HEK293 (cell line): ENCODE data around the gene TRIM24.

Experiments
- CTCF ChIA-PET: fragments of 350-600 bp; formaldehyde crosslinking; extraction: SDS; loops from one replicate; lab custom pipeline; 2021; ENCODE audit warnings: antibody characterized with exemption; lab: Yijun Ruan, JAX
- POLR2A ChIA-PET: fragments of 300-600 bp; formaldehyde crosslinking; extraction: SDS; loops from one replicate; lab custom pipeline; 2020; ENCODE audit warnings: antibody characterized with exemption, inconsistent platforms; lab: Yijun Ruan, JAX
- H3K27ac ChIP-seq: fragments of 200-500 bp; sonication (Bioruptor generic); 2 replicates; pipeline ENCODE4 v1.5.1; 2014; ENCODE audit warnings: low read depth, low read length, control low read depth, inconsistent platforms; ENCODE audit errors: extremely low read depth
- H3K36me3 ChIP-seq, 2 experiments: fragments of 200-500 bp in 1 of 2; sonication (Bioruptor generic) in 1 of 2; 1 replicate in 1 of 2; 2 replicates in 1 of 2; pipeline ENCODE4 v1.5.1; 2014 to 2017; ENCODE audit warnings: inconsistent platforms in 2 of 2, low read length in 2 of 2; ENCODE audit not compliant: control insufficient read depth in 2 of 2, insufficient read depth in 1 of 2
- H3K4me1 ChIP-seq: fragments of 200-500 bp; sonication (Bioruptor generic); 2 replicates; pipeline ENCODE4 v1.5.1; 2014; ENCODE audit warnings: mild to moderate bottlenecking, low read length, inconsistent platforms; ENCODE audit not compliant: control insufficient read depth, insufficient read depth
- H3K4me3 ChIP-seq: 2 replicates; pipeline ENCODE4 v1.5.1; 2011; ENCODE audit warnings: low read depth, mild to moderate bottlenecking, control low read depth, low read length, moderate library complexity
- H3K9me3 ChIP-seq: fragments of 200-500 bp; sonication (Bioruptor generic); 2 replicates; pipeline ENCODE4 v1.5.1; 2014; ENCODE audit warnings: low read depth, low read length, inconsistent platforms; ENCODE audit not compliant: control insufficient read depth, insufficient read depth
- AEBP2 ChIP-seq: fragments of 450-650 bp; formaldehyde crosslinking; IDR thresholded peaks from 2 replicates; pipeline ENCODE4 v1.5.1; 2016; ENCODE audit warnings: missing biosample characterization, missing genetic modification characterization, borderline replicate concordance
- HOXC10 ChIP-seq: sonication (generic); formaldehyde crosslinking; IDR thresholded peaks from 2 replicates; pipeline ENCODE4 v1.8.1; 2023; ENCODE audit warnings: mild to moderate bottlenecking, missing genetic modification reagents
- OVOL3 ChIP-seq: fragments of 450-650 bp; formaldehyde crosslinking; IDR thresholded peaks from 2 replicates; pipeline ENCODE4 v1.5.1; 2016; ENCODE audit warnings: missing biosample characterization, missing genetic modification characterization
- PBX3 ChIP-seq: sonication (generic); formaldehyde crosslinking; IDR thresholded peaks from 2 replicates; pipeline ENCODE4 v1.8.1; 2022; ENCODE audit warnings: mild to moderate bottlenecking, moderate library complexity, missing genetic modification reagents
- PRDM1 ChIP-seq: fragments of 450-650 bp; formaldehyde crosslinking; IDR thresholded peaks from 2 replicates; pipeline ENCODE4; 2016; ENCODE audit warnings: missing biosample characterization, missing genetic modification characterization
- ZBTB17 ChIP-seq: fragments of 450-650 bp; formaldehyde crosslinking; IDR thresholded peaks from 2 replicates; pipeline ENCODE4 v1.5.1; 2016; ENCODE audit warnings: missing biosample characterization, missing genetic modification characterization
- ZBTB6 ChIP-seq: fragments of 450-650 bp; formaldehyde crosslinking; IDR thresholded peaks from 2 replicates; pipeline ENCODE4 v1.5.1; 2017; ENCODE audit warnings: missing biosample characterization, missing genetic modification characterization
- ZBTB7A ChIP-seq: fragments of 450-650 bp; formaldehyde crosslinking; IDR thresholded peaks from 2 replicates; pipeline ENCODE4 v1.5.1; 2016; ENCODE audit warnings: low read depth, missing biosample characterization, missing genetic modification characterization
- ZNF10 ChIP-seq: fragments of 450-650 bp; formaldehyde crosslinking; IDR thresholded peaks from 2 replicates; pipeline ENCODE4 v1.5.1; 2017; ENCODE audit warnings: missing biosample characterization, missing genetic modification characterization
- ZNF112 ChIP-seq: fragments of 450-650 bp; formaldehyde crosslinking; IDR thresholded peaks from 2 replicates; pipeline ENCODE4 v1.5.0; 2017; ENCODE audit warnings: missing biosample characterization, missing genetic modification characterization
- ZNF133 ChIP-seq: fragments of 450-650 bp; formaldehyde crosslinking; IDR thresholded peaks from 2 replicates; pipeline ENCODE4 v1.5.1; 2016; ENCODE audit warnings: missing biosample characterization, missing genetic modification characterization
- ZNF623 ChIP-seq: fragments of 450-650 bp; formaldehyde crosslinking; IDR thresholded peaks from 2 replicates; pipeline ENCODE4 v1.5.1; 2016; ENCODE audit warnings: missing biosample characterization, missing genetic modification characterization
- ZNF658 ChIP-seq: fragments of 450-650 bp; formaldehyde crosslinking; IDR thresholded peaks from 2 replicates; pipeline ENCODE4; 2016; ENCODE audit warnings: missing biosample characterization, missing genetic modification characterization
- ZNF677 ChIP-seq: fragments of 450-650 bp; IDR thresholded peaks from 2 replicates; pipeline ENCODE4 v1.5.0; 2018; ENCODE audit warnings: missing biosample characterization, mild to moderate bottlenecking, missing genetic modification characterization, moderate library complexity
- ZNF747 ChIP-seq: fragments of 450-650 bp; formaldehyde crosslinking; IDR thresholded peaks from 2 replicates; pipeline ENCODE4 v1.5.1; 2016; ENCODE audit warnings: missing biosample characterization, missing genetic modification characterization
- ZNF785 ChIP-seq: fragments of 450-650 bp; formaldehyde crosslinking; IDR thresholded peaks from 2 replicates; pipeline ENCODE4 v1.5.1; 2016; ENCODE audit warnings: missing biosample characterization, missing genetic modification characterization
- ZNF837 ChIP-seq: fragments of 450-650 bp; formaldehyde crosslinking; IDR thresholded peaks from 2 replicates; pipeline ENCODE4 v1.5.1; 2016; ENCODE audit warnings: missing biosample characterization, missing genetic modification characterization
- ZNF843 ChIP-seq: fragments of 450-650 bp; formaldehyde crosslinking; IDR thresholded peaks from 2 replicates; pipeline ENCODE4 v1.5.1; 2016; ENCODE audit warnings: missing biosample characterization, missing genetic modification characterization
- ZSCAN18 ChIP-seq: fragments of 450-650 bp; formaldehyde crosslinking; IDR thresholded peaks from 2 replicates; pipeline ENCODE4 v1.5.1; 2016; ENCODE audit warnings: missing biosample characterization, missing genetic modification characterization
- ZXDB ChIP-seq: fragments of 450-650 bp; formaldehyde crosslinking; IDR thresholded peaks from 2 replicates; pipeline ENCODE4 v1.5.1; 2016; ENCODE audit warnings: missing biosample characterization, missing genetic modification characterization
- TF ChIP-seq, protein P1 (sequence below): fragments of 450-650 bp; formaldehyde crosslinking; IDR thresholded peaks from 2 replicates; pipeline ENCODE4 v1.5.1; 2016; ENCODE audit warnings: missing biosample characterization, missing genetic modification characterization
- TF ChIP-seq, protein P2 (sequence below): fragments of 450-650 bp; formaldehyde crosslinking; IDR thresholded peaks from 2 replicates; pipeline ENCODE4 v1.5.1; 2016; ENCODE audit warnings: missing biosample characterization, missing genetic modification characterization

TRIM24 gene

DNA sequence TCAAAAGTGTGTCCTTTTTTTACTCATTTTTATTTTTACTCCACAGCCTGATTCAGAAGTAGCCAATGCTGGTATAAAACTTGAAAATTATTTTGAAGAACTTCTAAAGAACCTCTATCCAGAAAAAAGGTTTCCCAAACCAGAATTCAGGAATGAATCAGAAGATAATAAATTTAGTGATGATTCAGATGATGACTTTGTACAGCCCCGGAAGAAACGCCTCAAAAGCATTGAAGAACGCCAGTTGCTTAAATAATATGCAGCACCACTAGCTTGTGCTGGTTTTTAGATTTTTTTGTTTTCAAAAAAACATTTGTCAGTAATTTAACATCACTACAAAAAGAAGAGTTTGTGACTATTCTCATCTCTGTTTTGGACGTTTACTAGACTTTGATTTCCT lies 124.6 kb downstream of the TRIM24 start:
- H3K36me3 ChIP-seq = peaks cover 11 to 74% of the 10 kb centered on the region in 2 experiments
- CTCF ChIA-PET = interaction anchor here (1.3 kb wide), 1 partner anchor 154 kb away, joined by 3 read pairs; no protein-coding TSS in a partner anchor
- no peak overlapping the region for H3K4me3 ChIP-seq
- H3K27ac ChIP-seq = no peak overlapping the region
- POLR2A ChIA-PET = interaction anchor here (0.6 kb wide), 1 partner anchor 132 kb away, joined by 3 read pairs; no protein-coding TSS in a partner anchor
- no peaks in the 10 kb centered on the region for H3K4me1 ChIP-seq
- no peaks in the 10 kb centered on the region for H3K9me3 ChIP-seq
- no peak for TF ChIP-seq PRDM1
- no peak for TF ChIP-seq ZNF747 (tag by site-specific recombination)
- no peak for TF ChIP-seq ZNF677 (tag by site-specific recombination)

DNA sequence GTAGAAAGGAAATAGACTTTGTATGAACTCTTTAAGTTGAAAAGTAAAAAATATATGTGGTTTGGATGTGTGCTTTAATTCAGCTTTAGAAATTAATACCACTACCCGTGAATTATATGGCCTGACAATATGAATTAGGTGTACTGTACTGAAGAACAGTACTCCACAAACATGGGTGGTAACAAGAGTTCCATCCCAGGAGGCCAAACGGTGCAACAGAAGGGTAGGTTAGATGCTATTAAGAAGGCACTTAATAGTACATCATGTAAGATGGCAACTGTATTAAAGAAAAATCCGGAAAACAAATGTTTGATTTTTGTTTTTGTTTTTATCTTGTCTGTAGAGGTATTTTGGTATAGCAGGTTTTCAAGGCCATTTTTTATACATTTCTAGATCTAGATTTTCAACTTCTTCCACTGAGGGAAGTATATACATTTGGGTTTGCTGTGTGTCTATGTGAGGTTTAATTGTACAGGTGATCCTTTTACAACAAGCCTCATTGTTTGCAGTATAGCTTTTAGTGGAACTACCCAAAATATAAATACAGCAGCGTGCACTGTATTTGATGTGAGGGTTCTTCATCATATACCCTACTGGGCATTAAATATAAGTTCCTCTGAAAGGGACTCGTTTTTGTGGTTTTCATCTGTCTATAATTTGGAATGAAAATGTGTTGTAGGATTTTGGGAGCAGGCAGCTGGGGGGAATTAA lies 125.4 kb downstream of the TRIM24 start:
- CTCF ChIA-PET = interaction anchor here (0.5 to 1.4 kb wide), 2 partner anchors 27 to 153 kb away, joined by 3 to 4 read pairs; no protein-coding TSS in a partner anchor
- H3K4me3 ChIP-seq = no peak overlapping the region
- POLR2A ChIA-PET = no interaction called here
- peaks cover 7 to 68% of the 10 kb centered on the region in 2 experiments for H3K36me3 ChIP-seq
- no peaks in the 10 kb centered on the region for H3K4me1 ChIP-seq
- no peaks in the 10 kb centered on the region for H3K9me3 ChIP-seq
- no peak overlapping the region for H3K27ac ChIP-seq
- TF ChIP-seq ZNF837 (no peak), ZNF112 (tag by site-specific recombination) (no peak), ZNF10 (tag by site-specific recombination) (no peak), ZNF658 (no peak), ZBTB17 (tag by site-specific recombination) (no peak), ZNF623 (tag by site-specific recombination) (no peak), AEBP2 (tag by site-specific recombination) (no peak), ZNF843 (tag by site-specific recombination) (no peak), ZNF785 (tag by site-specific recombination) (no peak), OVOL3 (tag by site-specific recombination) (no peak), ZBTB6 (tag by site-specific recombination) (no peak), ZSCAN18 (tag by site-specific recombination) (no peak), ZBTB7A (tag by site-specific recombination) (no peak), ZXDB (no peak), HOXC10 (CRISPR knock-in tag) (no peak), PBX3 (no peak), ZNF133 (no peak)
- TF ChIP-seq, protein P1, sequence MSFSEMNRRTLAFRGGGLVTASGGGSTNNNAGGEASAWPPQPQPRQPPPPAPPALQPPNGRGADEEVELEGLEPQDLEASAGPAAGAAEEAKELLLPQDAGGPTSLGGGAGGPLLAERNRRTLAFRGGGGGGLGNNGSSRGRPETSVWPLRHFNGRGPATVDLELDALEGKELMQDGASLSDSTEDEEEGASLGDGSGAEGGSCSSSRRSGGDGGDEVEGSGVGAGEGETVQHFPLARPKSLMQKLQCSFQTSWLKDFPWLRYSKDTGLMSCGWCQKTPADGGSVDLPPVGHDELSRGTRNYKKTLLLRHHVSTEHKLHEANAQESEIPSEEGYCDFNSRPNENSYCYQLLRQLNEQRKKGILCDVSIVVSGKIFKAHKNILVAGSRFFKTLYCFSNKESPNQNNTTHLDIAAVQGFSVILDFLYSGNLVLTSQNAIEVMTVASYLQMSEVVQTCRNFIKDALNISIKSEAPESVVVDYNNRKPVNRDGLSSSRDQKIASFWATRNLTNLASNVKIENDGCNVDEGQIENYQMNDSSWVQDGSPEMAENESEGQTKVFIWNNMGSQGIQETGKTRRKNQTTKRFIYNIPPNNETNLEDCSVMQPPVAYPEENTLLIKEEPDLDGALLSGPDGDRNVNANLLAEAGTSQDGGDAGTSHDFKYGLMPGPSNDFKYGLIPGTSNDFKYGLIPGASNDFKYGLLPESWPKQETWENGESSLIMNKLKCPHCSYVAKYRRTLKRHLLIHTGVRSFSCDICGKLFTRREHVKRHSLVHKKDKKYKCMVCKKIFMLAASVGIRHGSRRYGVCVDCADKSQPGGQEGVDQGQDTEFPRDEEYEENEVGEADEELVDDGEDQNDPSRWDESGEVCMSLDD = no peak
- TF ChIP-seq, protein P2, sequence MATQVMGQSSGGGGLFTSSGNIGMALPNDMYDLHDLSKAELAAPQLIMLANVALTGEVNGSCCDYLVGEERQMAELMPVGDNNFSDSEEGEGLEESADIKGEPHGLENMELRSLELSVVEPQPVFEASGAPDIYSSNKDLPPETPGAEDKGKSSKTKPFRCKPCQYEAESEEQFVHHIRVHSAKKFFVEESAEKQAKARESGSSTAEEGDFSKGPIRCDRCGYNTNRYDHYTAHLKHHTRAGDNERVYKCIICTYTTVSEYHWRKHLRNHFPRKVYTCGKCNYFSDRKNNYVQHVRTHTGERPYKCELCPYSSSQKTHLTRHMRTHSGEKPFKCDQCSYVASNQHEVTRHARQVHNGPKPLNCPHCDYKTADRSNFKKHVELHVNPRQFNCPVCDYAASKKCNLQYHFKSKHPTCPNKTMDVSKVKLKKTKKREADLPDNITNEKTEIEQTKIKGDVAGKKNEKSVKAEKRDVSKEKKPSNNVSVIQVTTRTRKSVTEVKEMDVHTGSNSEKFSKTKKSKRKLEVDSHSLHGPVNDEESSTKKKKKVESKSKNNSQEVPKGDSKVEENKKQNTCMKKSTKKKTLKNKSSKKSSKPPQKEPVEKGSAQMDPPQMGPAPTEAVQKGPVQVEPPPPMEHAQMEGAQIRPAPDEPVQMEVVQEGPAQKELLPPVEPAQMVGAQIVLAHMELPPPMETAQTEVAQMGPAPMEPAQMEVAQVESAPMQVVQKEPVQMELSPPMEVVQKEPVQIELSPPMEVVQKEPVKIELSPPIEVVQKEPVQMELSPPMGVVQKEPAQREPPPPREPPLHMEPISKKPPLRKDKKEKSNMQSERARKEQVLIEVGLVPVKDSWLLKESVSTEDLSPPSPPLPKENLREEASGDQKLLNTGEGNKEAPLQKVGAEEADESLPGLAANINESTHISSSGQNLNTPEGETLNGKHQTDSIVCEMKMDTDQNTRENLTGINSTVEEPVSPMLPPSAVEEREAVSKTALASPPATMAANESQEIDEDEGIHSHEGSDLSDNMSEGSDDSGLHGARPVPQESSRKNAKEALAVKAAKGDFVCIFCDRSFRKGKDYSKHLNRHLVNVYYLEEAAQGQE (tag by site-specific recombination) = no peak
